Hepatic stellate cell (primary cell): ENCODE data around the gene ADGRV1.

ENCODE experiments used
- DNase-seq: peaks from one replicate; pipeline ENCODE4 v3.0.0; 2011; ENCODE audit warnings: low spot score

ADGRV1 gene

GRCh38 chr5:90558344-90559192 lies at the start of gene ADGRV1:
Gene ADGRV1, plus strand, starts transcription at chr5:90558797. Its CDS starts 99 bp downstream, at chr5:90558896.
- DNase-seq = no peak

- no peak for DNase-seq
These were observed 48.2 kb upstream of the ADGRV1 start for GRCh38 chr5:90510438-90510837.

GRCh38 chr5:90514520-90514919 lies 44.1 kb upstream of the ADGRV1 start:
- no peak for DNase-seq

- no peak for DNase-seq
These were observed 39.9 kb upstream of the ADGRV1 start for GRCh38 chr5:90518661-90519060.

- DNase-seq = no peak
These were observed 39.5 kb upstream of the ADGRV1 start for GRCh38 chr5:90519081-90519480.

GRCh38 chr5:90528601-90529193 lies 29.9 kb upstream of the ADGRV1 start:
- peak; percentile 17 for DNase-seq

GRCh38 chr5:90529194-90529938 lies 29.2 kb upstream of the ADGRV1 start, which contains the start of gene LYSMD3:
Gene LYSMD3, minus strand, starts transcription at chr5:90529584. Its CDS starts 4,295 bp downstream, at chr5:90525289.
- peak; percentile 94 for DNase-seq

GRCh38 chr5:90529939-90530677 lies 28.5 kb upstream of the ADGRV1 start:
- DNase-seq = peak; percentile 72

- DNase-seq = no peak
These were observed 27.7 kb upstream of the ADGRV1 start for GRCh38 chr5:90530736-90531487.

GRCh38 chr5:90533794-90534193 lies 24.8 kb upstream of the ADGRV1 start:
- DNase-seq = no peak

GRCh38 chr5:90534922-90535321 lies 23.7 kb upstream of the ADGRV1 start:
- DNase-seq = no peak

GRCh38 chr5:90542827-90543519 lies 15.6 kb upstream of the ADGRV1 start:
- DNase-seq = no peak

GRCh38 chr5:90545511-90545910 lies 13.1 kb upstream of the ADGRV1 start:
- DNase-seq = no peak

GRCh38 chr5:90546216-90546837 lies 12.3 kb upstream of the ADGRV1 start:
- DNase-seq = no peak

- DNase-seq = no peak
These were observed 11.5 kb upstream of the ADGRV1 start for GRCh38 chr5:90547072-90547536.

- no peak for DNase-seq
These were observed 10.5 kb upstream of the ADGRV1 start for GRCh38 chr5:90548069-90548593.

GRCh38 chr5:90549223-90549622 lies 9.4 kb upstream of the ADGRV1 start:
- no peak for DNase-seq

GRCh38 chr5:90549729-90550275 lies 8.8 kb upstream of the ADGRV1 start:
- no peak for DNase-seq

GRCh38 chr5:90550963-90551362 lies 7.6 kb upstream of the ADGRV1 start:
- DNase-seq = no peak
